ENCODE results near the gene BMP7.

- TF ChIP-seq, protein P1, sequence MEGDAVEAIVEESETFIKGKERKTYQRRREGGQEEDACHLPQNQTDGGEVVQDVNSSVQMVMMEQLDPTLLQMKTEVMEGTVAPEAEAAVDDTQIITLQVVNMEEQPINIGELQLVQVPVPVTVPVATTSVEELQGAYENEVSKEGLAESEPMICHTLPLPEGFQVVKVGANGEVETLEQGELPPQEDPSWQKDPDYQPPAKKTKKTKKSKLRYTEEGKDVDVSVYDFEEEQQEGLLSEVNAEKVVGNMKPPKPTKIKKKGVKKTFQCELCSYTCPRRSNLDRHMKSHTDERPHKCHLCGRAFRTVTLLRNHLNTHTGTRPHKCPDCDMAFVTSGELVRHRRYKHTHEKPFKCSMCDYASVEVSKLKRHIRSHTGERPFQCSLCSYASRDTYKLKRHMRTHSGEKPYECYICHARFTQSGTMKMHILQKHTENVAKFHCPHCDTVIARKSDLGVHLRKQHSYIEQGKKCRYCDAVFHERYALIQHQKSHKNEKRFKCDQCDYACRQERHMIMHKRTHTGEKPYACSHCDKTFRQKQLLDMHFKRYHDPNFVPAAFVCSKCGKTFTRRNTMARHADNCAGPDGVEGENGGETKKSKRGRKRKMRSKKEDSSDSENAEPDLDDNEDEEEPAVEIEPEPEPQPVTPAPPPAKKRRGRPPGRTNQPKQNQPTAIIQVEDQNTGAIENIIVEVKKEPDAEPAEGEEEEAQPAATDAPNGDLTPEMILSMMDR (conservative IDR thresholded peaks at IDR 0.05; ENCODE audit: low read length), result no peak
- no peak for TF ChIP-seq EZH2phosphoT487 (IDR thresholded peaks at IDR 0.05; ENCODE audit: borderline replicate concordance, low read depth, low read length)
These were observed 23.1 kb upstream of the BMP7 start for GRCh38 chr20:57289391-57290177.

Measured in OCI-LY7 (cell line).